Eye (tissue), 1 donor: Measurements from ENCODE around the gene PON2.
A peak's percentile ranks its signal among the peaks of the same experiment; 100 is the strongest.

Experiments used
- DNase-seq: peaks from one replicate; pipeline ENCODE4 v3.0.0-alpha.2; 2015

The PON2 gene

DNA sequence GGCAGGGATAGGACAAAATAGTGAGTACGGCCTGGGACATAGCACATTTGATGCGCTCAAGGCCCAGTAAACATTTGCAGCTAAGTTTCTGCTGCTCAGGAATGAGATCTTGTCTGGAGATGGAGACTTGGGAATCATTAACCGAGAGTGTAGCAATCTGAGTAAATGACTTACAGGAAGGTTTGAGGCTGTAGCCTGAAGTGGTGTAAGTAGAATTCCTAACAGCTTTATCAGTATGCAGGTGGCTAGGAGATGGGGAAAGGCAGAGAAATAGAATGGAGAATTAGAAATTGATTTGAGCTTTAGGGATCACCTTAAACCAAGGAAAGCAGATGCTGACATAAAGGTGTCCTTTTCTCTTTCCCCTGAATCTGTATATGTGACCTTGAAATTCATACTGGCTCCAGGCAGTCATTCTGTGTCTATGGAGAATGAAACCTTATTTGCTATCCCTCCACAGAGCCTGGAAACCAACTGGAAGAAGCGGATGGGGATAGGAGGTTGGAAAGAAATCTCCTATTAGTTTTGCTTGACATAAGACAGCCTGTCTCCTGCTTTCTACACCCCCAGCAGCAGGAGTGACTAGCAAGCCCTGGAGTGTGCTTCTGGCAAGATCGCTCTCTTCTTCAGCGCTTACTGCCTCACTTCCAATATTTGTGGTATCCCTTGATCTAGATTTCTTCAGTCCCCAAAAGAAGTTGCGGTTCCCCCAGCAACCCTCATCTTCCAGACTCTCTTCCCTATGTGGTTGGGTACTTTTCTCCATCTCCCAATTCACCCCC, 6.4 kb upstream of the PON2 start:
- DNase-seq, result no peak

- no peak for DNase-seq
These were observed 5.7 kb upstream of the PON2 start for GRCh38 chr7:95440394-95441038.

DNA sequence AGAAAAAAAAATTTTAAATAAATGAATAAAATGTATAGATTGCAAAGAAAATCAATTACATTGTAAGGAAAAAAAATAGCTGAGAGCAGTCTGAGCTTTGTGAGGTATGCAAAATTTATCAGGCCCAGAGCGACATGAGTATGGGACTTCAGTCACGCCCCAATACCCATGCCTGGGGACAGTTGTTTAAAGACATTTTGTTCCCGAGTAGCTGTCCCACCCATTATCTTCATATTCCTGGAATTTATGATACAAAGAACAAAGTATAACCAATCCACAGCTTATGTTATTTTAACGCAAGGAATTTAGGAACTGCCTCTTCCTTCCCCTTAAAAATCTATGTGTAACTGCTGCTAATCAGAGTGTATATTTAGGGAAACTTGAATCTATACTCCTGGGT, 1.6 kb upstream of the PON2 start:
- peak; percentile 14 for DNase-seq

DNA sequence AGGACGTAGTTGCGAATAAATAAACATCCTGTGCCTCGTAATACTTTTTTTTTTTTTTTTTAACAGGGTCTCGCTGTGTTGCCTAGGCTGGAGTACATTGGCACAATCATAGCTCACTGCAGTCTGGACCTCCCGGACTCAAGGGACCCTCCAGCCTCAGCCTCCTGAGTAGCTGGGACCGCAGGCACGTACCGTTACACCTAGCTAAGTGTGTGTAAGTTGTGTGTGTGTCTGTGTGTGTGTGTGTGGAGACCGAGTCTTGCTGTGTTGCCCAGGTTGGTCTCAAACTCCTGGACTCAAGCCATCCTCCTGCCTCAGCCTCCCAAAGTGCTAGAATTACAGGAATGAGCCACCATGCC, 573 bp upstream of the PON2 start:
- DNase-seq, result no peak

DNA sequence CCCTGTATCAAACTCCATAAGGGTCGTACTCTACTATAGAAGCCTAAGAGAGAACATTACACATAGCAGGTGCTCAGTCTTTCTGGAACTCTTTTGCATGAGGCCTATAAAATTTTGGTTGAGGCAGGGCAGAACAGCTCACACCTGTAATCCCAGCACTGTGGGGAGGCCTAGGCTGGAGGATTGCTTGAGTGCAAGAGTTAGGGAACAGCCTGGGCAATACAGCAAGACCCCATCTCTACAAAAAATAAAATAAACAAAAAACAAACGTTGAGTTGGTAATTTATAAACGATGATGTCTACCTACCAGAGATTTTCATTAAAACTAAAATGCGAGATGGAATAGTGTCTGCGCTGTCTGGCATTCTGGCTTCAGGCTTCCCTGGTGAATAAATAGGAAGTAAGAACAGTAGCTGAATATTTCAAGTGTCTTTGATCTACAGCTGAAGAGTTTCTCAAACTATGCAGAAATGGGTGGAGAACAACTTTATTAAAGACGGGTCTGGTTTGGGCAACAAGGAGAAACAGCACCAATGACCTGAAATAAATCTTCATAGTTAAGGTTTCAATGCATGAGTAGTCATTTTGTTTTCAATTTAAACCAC, 774 bp downstream of the PON2 start:
- DNase-seq, result no peak

DNA sequence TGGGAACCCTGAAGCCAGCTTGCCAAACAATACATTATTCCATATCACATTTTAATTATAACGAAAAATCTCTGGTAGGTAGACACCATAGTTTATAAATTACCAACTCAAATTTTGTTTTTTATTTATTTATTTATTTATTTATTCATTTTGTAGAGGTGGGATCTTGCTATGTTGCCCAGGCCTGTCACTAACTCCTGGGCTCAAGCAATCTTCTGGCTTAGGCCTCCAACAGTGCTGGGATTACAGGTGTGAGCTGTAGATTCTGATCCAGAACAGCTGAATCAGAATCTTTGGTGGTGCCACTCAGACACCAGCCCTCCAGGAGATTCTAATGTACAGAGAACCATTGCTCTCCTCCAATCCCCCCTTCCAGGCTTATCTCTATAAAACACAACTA, 1.7 kb downstream of the PON2 start:
- DNase-seq, result no peak

- DNase-seq, result no peak
These were observed 2.2 kb downstream of the PON2 start for GRCh38 chr7:95432606-95433005.

DNA sequence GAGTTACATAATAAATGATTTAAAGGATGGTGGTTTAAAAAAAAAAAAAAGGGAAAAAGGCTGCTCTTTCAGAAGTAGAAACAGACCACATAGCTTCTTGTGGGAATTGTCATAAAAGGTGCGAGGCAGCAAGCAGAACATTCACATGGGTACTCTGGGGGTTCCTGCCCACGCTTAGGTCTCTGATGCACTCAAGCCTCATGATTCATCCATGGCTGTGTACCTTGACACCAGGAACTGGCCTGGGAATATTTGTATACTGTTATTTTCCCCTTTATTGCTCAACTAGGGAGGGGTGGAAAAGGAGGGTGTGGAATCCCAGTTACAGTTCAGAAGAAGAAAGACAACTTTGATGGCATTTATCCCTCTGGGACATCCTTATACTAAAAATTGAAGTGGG, 4.0 kb downstream of the PON2 start:
- DNase-seq, result no peak

- DNase-seq, result no peak
These were observed 5.4 kb downstream of the PON2 start for GRCh38 chr7:95429241-95429990.

DNA sequence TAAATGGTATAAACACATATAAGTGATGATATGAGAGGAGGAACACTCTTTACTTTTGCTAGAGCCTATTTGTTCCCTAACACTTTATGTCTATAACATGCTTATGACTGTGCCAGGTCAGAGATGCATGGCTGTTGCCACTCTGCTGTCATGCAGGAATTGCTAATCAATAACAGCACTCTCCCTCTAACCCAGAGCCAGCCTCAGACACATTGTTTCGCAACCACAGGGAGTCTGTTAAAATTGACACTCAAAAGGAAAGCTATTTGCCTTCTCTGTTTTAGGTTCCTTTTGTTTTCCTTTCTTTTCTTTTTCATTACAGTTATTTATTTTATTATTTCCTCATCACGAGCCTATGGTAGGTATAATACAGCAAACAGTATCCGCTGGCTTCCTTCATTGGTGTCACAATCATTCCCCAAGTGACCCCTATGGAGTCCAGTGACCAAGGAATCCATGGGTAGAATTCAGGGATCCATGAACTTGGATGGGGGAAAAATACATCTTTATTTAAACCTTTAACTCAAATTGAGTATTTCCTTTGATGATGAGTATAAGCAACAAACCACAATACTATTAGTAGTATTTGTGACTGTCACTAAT, 6.8 kb downstream of the PON2 start:
- DNase-seq, result no peak

DNA sequence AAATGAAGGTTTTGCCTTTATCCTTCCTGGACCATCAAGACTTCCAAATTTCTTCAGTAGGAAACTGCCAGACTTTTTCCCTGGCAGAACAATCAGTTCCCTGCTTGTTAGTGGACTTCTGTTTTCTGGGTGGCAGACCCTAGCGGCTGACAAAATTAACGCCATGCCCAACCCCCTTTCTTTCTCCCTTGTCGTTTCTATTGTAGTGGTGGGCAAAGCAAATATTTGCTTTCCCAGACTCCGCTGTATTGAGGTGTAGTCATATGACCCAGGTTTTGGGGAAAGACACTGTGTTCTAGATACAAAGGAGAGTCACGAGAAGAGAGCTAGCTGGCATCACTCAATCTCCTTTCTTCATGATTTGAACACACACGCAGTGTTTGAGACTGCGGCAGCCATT, 7.7 kb downstream of the PON2 start:
- DNase-seq, result no peak

- DNase-seq, result no peak
These were observed 9.1 kb downstream of the PON2 start for GRCh38 chr7:95425694-95426093.

GRCh38 chr7:95424716-95425115, 10.1 kb downstream of the PON2 start:
- no peak for DNase-seq

DNA sequence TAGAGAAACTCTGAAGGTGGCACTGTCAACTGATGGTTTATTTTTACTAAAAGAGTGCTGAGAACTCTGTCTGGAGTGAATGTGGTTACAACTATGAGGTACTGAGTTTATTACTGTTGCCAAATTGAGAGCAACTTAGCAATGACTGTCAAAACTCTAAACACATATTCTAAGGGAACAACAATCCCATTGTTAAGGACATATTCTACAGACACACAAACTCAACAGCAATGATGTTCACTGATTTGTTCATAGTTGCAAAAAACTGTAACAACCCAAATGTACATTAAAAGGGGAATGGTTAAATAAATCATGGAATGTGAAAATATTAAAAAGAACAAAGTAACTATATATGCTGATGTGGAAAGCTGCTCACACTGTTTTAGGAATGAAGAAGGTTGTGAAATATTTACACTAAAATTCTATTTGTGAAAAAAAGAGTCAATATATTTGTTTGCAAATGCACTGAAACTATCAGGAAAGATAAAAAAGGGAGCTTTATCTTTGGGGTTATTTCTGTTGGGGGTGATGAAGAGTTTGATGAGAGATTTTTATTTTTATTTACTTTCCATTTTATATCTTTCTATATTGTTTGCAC, 12.9 kb downstream of the PON2 start:
- DNase-seq, result no peak

- no peak for DNase-seq
These were observed 13.6 kb downstream of the PON2 start for GRCh38 chr7:95421000-95421846.

GRCh38 chr7:95412075-95412474, 22.8 kb downstream of the PON2 start:
- no peak for DNase-seq

- DNase-seq, result no peak
These were observed 23.2 kb downstream of the PON2 start for GRCh38 chr7:95411666-95412065.

DNA sequence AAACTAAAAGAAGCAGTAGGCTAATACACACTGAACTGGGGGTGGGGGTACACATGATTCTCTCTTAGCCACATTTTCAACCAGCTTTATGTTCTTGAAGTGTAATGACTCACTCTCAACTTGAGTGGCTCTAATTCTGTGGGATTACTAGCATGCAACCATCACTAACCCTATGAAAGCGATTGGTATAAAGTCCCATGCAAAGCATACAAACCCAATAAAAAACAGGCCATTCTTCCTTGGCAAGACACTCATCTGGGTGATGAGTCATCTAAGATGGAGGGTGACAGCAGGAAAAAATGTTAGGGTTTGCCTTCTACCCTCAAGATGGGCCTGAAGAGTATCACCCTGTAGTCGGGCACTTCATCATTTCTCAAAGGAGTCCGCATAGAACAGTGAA, 23.8 kb downstream of the PON2 start:
- no peak for DNase-seq

- DNase-seq, result no peak
These were observed 27.1 kb downstream of the PON2 start for GRCh38 chr7:95407751-95408150.

DNA sequence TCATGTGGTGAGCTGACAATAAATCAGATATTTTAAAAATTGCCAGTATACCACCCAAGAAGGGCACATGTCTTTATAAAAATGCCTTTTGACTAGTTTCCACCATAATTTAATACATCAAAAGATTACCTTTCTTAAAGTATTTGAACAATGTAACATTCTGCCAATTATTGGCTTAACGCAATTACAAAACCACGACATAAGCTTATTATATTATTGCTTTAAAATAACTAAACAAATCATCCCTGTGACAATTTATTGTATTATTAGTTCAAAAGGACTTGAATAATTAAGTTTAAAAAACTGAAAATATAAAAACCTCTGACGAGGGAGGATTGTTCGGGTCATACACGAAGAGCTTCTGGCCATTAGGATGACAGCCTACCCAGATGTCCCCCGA, 29.0 kb downstream of the PON2 start:
- no peak for DNase-seq

- no peak for DNase-seq
These were observed 29.6 kb downstream of the PON2 start for GRCh38 chr7:95405208-95405607.

- peak; percentile 23 for DNase-seq
These were observed 30.4 kb downstream of the PON2 start for GRCh38 chr7:95404316-95404865.
